Measurements from ENCODE around the gene PLA1A.

PLA1A gene

GRCh38 chr3:119609301-119609700 is 11.6 kb downstream of the PLA1A start:
- DNase-seq = no peak

DNA sequence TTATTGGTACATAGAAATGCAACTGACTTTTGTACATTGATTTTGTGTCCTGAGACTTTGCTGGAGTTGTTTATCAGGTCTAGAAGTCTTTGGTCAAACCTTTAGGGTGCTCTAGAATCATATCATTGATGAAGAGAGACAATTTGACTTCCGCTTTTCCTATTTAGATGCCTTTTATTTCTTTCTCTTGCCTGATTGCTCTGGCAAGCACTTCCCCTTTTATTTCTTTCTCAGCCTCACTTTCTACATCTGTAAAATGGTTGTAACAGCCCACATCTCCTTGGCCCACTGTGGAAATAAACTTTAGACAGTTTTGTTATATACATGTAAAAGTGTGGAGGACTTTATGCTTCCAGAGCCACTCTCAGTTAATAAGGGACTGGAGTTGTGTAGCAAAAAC is 14.0 kb downstream of the PLA1A start:
- DNase-seq = no peak

DNA sequence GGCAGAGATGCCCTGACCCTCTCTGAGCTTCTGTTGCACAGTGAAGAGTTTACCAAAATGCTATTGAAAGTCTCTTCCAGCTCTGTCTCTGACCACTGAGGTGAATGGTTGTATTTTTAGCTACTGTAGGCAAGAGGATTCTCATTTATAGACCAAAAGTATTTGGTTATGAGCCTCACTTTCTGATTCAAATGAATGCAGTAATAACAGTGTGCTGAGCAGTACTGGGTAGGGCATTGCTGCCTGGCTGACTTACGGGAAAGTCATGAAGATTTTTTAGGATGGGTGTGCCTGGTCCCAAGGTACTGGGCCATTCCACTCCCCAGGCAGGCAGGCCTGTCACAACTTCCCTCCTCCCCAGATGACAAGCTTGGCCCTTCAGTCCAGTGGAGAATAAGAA is 15.5 kb downstream of the PLA1A start:
- no peak for DNase-seq

DNA sequence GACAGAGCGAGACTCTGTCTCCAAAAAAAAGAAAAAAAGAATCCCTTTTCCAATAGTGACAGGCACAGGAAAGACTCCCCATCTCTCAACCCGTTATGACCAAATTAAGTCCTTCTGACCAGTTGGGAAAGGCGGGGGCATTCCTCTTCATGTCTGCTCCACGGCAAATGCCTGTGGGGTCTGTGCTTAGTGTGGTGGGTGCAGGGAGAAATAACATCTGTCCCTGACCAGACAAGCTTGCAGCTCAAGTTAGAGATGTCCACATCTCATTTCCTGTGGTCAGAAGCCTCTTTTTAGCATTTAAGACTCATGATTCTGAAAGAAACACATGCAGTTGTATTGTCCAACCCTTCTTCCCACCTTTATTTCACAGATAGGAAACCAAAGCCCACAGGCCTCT is 16.2 kb downstream of the PLA1A start:
- no peak for DNase-seq

DNA sequence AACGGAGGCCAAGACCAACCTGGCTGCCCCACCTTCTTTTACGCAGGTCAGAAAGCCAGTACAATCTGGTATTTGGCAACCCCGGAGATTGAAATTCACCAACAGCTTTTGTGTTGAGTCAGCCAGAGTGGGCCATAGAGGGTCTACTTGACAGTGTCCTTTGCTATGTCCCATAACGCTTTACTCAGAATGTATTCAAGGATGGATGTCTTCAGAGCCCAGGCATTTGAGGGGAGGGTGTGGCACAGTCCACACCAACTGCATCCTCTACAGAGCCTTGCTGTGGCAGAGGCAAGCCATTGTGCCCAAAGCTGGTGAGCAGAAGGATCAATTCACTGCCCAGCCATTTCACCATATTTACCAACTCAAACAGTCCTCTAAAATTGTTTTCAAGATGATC is 18.4 kb downstream of the PLA1A start:
- DNase-seq = no peak

DNA sequence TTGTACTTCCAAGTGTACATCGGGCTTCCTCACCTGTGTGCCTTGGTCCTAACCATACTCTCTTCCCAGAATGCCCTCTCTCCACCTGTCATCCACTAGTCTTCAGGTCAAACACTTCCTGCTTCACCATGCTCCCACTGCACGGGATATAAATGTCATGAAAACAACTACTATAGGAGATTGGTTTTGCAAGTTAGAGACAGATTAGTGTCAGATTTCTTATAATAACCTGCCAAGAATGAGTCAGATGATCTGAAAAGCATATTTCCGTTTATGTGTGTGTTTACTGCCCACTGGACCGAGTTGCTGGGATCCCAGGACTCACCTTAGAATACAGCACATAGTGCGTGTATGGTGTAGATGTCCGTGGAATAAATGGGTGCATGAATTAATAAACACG is 21.4 kb downstream of the PLA1A start:
- no peak for DNase-seq

- DNase-seq = no peak
Measured at GRCh38 chr3:119620899-119621298, 23.2 kb downstream of the PLA1A start.

DNA sequence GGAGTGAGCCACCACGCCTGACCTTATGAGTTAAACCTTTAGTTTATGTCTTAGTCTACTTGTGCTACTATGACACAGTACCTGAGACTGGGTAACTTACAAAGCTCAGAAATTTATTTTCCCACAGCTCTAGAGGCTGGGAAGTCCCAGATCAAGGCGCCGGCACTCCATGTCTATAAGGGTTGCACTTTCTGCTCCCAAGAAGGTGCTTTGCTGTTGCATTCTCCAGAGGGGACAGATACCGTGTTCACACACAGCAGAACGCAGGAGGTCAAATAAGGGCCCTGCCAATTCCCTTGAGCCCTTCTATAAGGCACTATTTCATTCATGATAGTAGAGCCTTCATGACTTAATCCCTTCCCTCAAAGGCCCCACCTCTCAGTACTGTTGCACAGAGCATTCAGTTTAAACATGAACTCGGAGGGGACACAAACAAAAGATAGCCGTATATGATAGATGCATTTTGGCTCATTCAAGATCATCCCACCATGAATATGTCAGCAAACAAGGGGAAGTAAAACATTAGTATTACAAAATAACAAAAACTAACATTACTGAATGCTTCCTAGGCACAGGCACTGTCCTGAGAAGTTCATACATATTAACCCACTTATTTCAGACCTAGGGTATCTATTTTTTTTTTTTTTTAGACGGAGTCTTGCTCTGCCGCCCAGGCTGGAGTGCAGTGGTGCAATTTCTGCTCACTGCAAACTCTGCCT is 26.5 kb downstream of the PLA1A start:
- no peak for DNase-seq

- DNase-seq = no peak
Measured at GRCh38 chr3:119625451-119626153, 27.9 kb downstream of the PLA1A start.

DNA sequence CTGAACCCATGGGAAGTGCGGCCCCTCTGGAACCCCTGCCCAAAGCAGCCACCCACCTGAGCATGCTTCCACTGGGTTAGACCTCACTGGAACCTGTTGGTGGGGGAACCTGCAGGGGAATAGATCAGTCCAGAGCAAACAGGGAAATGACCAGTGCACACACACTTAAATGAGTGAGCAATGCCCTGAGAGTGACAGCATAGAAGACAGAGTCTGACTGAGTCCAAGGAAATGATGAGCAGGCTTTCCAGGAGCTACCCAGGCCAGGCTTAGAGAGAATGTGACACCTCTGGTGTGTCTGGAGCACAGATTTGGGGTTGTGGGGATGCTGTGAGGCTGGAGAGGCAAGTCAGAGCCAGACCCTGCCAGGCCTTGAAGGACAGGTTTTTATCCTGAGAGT is 28.5 kb downstream of the PLA1A start:
- DNase-seq = no peak

GRCh38 chr3:119627461-119627860 is 29.8 kb downstream of the PLA1A start:
- DNase-seq = no peak

- DNase-seq = no peak
Measured at GRCh38 chr3:119628390-119628789, 30.7 kb downstream of the PLA1A start.

DNA sequence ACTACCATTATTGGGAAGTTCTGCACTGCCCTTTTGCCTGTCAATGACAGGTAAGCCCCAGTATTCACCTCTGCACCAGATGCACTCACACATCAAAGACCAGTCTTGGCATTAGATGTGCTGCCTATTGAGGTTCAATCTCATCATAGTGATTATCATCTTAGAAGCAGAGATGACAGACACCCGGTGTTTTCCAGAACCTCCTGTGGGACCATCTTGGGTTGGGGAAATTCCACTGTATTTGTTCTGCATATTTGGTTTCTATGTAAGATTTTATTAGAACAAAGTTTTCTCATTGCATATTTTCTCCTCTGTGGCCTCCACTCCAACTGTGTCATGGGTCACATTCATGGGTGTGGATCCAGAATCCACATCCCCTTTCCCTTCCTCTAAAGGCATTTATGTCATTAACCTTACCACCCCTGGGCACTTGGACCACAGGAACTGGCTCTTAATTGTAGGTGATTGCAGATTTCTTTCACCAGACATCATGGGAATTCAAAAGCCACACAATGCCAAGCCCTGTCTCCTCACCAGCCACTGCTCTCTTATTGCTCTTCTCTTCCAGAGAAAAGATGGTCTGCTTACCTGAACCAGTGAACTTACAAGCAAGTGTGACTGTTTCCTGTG is 31.2 kb downstream of the PLA1A start:
- no peak for DNase-seq

DNA sequence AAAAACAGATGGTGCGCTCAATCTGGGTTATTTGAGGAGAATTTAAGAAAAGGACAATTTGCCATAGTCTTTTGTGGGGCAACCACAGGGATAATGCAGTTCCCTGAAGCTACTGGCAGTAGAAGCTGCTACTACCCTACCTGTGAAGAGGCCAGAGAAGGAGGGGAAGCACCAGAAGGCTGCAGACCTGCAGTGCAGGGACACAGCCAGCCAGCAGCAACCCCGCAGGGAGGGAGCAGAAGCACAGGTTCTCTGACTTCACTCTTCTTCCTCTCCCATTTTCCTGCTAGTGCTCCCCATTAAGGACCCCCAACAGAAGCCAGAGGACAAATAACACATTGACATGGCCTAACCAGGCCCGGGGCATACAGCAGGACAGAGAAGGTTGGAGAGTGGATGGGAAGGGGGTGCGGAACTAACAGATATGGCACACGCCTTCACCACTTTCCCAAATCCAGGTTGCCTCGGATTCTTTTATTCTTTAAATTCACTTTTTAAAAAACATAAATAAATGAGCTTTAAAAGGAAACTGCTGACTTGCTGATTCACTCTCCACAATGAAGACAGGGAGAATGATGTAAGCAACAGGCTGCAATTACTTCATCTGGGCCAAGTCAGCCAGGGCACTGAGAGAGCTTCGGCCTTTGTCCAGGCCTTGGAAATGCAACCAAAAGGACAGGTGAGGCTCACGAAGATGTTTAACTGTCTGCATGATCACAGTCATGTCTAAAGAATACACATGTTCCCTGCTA is 32.6 kb downstream of the PLA1A start:
- DNase-seq = no peak

GRCh38 chr3:119630880-119631329 is 33.2 kb downstream of the PLA1A start:
- no peak for DNase-seq

- DNase-seq = no peak
Measured at GRCh38 chr3:119631516-119631915, 33.8 kb downstream of the PLA1A start.

- DNase-seq = no peak
Measured at GRCh38 chr3:119632216-119632615, 34.5 kb downstream of the PLA1A start.

DNA sequence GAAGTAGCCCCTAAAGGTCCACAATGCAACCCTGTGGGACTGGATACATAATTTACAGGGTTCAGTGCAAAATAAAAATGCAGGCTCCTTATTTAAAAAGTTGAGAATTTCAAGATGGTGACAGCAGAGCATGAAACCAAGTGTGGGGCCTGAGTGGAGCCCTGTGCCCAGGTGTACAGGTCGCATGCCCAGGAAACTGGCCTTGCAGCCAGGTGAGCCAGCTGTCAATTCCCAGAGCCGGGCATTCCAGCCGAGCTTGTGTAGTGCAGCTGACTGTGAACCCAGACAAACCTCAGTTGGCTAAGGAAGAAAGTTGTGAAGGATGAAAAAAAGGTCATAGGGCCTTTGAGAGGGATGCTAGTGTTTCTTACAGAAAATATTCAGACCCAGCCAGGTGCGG is 35.1 kb downstream of the PLA1A start:
- DNase-seq = no peak

- no peak for DNase-seq
Measured at GRCh38 chr3:119635719-119636118, 38.0 kb downstream of the PLA1A start.

- DNase-seq = no peak
Measured at GRCh38 chr3:119636249-119636648, 38.6 kb downstream of the PLA1A start.

GRCh38 chr3:119636891-119637611 is 39.4 kb downstream of the PLA1A start:
- DNase-seq = no peak

GRCh38 chr3:119637679-119638477 is 40.2 kb downstream of the PLA1A start:
- DNase-seq = no peak
